Fibroblast of the conjunctiva (primary cell): Measurements from ENCODE around the gene PITPNM2.

Experiments used
- DNase-seq: peaks from one replicate; pipeline ENCODE4 v3.0.0-alpha.2; 2010; ENCODE audit warnings: low read depth

PITPNM2 gene

GRCh38 chr12:123150744-123151456 lies at the start of gene PITPNM2:
PITPNM2 (minus strand) TSS chr12:123151090; CDS start chr12:123034590, 116,500 bp downstream.
- DNase-seq, result no peak

GRCh38 chr12:123200414-123200813 lies 49.5 kb upstream of the PITPNM2 start:
- no peak for DNase-seq

- DNase-seq, result no peak
Measured at GRCh38 chr12:123199936-123200335, 49.0 kb upstream of the PITPNM2 start.

DNA sequence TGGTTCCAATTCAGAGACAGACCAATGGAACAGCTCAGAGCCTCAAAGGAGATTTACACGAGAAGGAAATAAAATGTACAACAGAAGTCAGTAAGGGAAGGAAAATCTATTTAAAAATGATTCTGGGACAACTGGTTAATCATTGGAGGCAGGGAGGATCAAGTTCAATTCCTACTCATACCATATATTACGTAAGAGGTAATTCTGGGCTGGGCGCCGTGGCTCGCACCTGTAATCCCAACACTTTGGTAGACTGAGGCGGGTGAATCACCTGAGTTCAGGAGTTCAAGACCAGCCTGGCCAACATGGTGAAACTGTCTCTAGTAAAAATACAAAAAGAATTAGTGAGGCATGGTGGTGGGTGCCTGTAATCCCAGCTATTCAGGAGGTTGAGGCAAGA lies 36.7 kb upstream of the PITPNM2 start:
- no peak for DNase-seq

GRCh38 chr12:123180171-123180570 lies 29.3 kb upstream of the PITPNM2 start:
- DNase-seq, result no peak

GRCh38 chr12:123171967-123172366 lies 21.1 kb upstream of the PITPNM2 start:
- DNase-seq, result no peak

- no peak for DNase-seq
Measured at GRCh38 chr12:123167329-123167728, 16.4 kb upstream of the PITPNM2 start.

DNA sequence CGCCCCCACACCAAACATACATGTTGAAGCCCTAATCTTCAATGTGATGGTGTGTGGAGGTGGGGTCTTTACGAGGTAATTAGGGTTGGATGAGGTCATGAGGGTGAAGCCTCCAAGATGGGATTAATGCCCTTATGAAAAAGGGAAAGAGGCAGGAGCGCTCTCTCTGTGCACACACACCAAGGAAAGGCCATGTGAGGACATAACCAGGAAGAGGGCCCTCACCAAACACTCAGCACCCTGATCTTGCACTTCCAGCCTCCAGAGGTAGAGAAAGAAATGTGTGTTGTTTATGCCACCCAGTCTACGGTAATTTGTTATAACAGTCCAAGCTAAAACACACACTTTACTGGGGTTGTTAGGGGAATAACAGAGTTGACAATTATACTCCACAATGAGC lies 14.6 kb upstream of the PITPNM2 start:
- no peak for DNase-seq

GRCh38 chr12:123164710-123165261 lies 13.9 kb upstream of the PITPNM2 start:
- no peak for DNase-seq

- DNase-seq, result no peak
Measured at GRCh38 chr12:123164222-123164621, 13.3 kb upstream of the PITPNM2 start.

- no peak for DNase-seq
Measured at GRCh38 chr12:123163227-123163626, 12.3 kb upstream of the PITPNM2 start.

DNA sequence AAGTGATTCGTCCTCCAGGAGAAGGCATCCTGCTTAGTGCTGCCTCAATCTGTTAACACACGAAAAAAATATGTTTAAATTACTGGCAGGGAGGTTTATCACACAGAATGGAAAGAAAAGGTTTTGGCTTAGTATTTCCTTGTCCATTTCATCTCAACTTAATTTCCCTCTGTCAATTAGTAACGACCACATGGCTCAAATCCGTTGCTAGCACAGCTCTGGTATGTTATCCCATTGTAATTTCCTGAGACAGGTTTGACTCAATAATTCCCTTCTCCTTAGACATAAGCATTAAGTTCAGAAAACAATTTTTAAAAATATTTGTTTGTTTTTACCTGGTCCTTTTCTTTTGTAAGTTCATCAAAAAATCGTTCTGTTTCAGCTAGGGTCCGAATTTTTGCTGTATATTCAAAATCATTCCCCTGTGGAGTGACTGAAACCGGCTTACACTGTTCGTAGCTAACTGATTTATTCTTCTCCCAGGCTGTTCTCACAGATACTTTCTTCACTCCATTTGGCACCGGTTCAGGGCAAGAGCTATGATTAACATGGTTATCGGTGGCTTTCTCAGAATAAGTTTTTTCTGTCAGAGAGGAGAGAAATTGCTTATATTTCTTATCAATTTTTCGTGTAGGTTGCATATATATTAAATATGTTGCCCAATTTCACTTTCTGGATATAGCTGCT lies 10.1 kb upstream of the PITPNM2 start:
- DNase-seq, result no peak

GRCh38 chr12:123153906-123154305 lies 3.0 kb upstream of the PITPNM2 start:
- no peak for DNase-seq

DNA sequence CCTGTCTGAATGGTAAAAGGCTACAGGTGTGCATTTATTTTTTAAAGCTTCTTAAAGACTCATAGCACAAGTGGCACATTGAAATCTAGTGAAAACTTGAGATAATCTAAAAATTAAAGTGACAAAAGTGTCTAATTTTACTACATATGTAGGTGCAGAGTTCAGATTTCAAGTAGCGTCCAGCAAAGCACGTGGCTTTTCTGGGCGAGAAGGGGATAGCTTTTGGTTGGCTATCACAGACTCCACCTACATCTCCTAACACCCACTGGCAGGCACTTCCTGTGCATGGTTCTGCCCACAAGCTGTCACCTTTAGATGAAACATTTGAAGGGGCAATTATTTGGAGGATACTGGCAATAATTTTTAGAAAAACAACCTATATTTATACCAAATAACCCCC lies 1.9 kb upstream of the PITPNM2 start:
- DNase-seq, result no peak

GRCh38 chr12:123151457-123152454 lies 866 bp upstream of the PITPNM2 start:
- no peak for DNase-seq

GRCh38 chr12:123150275-123150743 lies 581 bp downstream of the PITPNM2 start:
- DNase-seq, result no peak

DNA sequence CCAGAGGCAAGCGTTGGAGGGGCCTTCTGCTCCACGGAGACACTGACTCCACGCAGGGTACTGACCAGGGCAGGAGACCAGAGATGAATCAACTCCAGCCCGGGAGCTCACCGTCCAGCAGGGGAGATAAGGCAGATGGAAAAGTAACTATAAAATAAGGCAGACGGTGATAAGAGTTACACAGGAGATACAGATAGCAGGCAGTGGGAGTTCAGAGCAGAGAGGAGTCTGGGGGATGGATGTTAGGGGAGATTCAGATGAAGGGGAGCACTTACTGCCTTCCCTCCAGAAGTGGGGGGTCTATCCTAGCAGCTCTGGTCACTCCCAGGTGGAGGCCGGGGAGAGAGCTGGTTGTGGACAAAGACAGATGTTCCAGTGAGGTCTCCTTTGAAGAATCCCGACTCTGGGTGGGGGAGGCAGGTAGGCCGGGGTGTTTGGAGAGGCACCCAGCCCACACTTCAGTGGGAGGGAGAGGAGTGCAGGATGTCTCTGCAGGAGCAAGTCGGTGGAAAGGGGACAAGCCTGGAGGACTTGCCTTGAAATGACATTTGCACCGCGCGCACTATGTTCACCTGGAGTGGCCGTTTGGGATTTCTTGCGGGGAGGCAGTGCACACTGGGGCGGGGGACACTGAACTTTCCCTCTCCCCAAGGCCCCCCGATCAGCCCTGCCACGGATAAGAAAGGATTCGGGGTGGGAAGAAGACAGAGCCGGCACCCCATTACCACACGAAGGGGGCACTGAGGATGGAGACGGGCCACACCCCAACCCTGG lies 1.2 kb downstream of the PITPNM2 start:
- no peak for DNase-seq

GRCh38 chr12:123149088-123149487 lies 1.8 kb downstream of the PITPNM2 start:
- no peak for DNase-seq

- DNase-seq, result no peak
Measured at GRCh38 chr12:123148655-123149054, 2.2 kb downstream of the PITPNM2 start.

DNA sequence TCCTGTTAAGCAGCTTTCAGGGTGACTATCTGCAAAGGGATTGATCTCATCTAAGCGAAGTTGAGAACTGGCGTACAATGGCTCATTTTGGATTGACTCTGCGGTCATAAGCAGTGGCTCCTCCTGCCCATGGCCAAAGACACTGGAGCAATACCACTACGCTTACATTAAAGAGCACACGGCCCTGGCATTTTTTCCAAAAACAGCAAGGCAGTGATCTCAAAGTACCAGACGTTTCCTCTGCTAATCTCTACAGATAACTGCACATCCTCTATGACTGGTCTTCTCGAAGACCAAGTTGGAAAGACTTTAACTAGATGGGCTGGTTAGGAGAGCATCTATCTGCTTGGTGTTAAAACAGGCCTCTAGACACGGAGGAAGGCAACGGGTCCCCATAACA lies 2.7 kb downstream of the PITPNM2 start:
- DNase-seq, result no peak

GRCh38 chr12:123145211-123145610 lies 5.7 kb downstream of the PITPNM2 start:
- DNase-seq, result no peak
